ENCODE measurements around the gene CCDC12.

Gene CCDC12

GRCh38 chr3:46955157-46955556, 21.4 kb downstream of the CCDC12 start:
- no peak overlapping the region for H3K4me3 ChIP-seq (ENCODE audit: low read length)
- DNase-seq (ENCODE audit: low read depth): no peak
- no peak for TF ChIP-seq CTCF (IDR thresholded peaks at IDR 0.05; ENCODE audit: insufficient read depth, low read depth, low read length, missing control alignments)

DNA sequence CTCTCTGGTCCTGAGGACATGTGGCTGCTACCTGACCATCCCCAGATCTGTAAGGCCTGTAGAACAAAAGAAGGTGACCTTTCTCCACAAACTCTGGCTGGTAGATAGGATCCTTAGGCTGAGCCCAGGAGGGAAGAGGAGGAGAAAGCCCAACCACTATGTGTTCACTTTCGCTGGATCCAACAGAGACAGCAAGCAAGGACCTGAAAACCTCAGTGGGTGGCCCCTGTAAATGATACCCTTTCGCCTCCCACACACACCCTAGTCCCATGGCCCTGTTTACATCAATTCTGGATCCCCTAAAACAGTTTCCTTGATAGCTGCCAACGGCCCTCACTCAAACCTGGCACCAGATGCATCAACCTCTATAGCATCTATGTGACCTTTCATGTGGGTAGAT, 22.4 kb downstream of the CCDC12 start:
- TF ChIP-seq CTCF (IDR thresholded peaks at IDR 0.05; ENCODE audit: insufficient read depth, low read depth, low read length, missing control alignments): no peak
- no peak for DNase-seq (ENCODE audit: low read depth)
- no peak overlapping the region for H3K4me3 ChIP-seq (ENCODE audit: low read length)

- no peak for TF ChIP-seq CTCF (IDR thresholded peaks at IDR 0.05; ENCODE audit: insufficient read depth, low read depth, low read length, missing control alignments)
- no peak for DNase-seq (ENCODE audit: low read depth)
- H3K4me3 ChIP-seq (ENCODE audit: low read length): no peak overlapping the region
Measured at GRCh38 chr3:46953234-46954010, 23.1 kb downstream of the CCDC12 start.

- H3K4me3 ChIP-seq (ENCODE audit: low read length): no peak overlapping the region
- TF ChIP-seq CTCF (IDR thresholded peaks at IDR 0.05; ENCODE audit: insufficient read depth, low read depth, low read length, missing control alignments): no peak
- DNase-seq (ENCODE audit: low read depth): no peak
Measured at GRCh38 chr3:46952813-46953212, 23.7 kb downstream of the CCDC12 start.

- no peak for TF ChIP-seq CTCF (IDR thresholded peaks at IDR 0.05; ENCODE audit: insufficient read depth, low read depth, low read length, missing control alignments)
- no peak for DNase-seq (ENCODE audit: low read depth)
- H3K4me3 ChIP-seq (ENCODE audit: low read length): no peak overlapping the region
Measured at GRCh38 chr3:46950650-46951241, 25.8 kb downstream of the CCDC12 start.

DNA sequence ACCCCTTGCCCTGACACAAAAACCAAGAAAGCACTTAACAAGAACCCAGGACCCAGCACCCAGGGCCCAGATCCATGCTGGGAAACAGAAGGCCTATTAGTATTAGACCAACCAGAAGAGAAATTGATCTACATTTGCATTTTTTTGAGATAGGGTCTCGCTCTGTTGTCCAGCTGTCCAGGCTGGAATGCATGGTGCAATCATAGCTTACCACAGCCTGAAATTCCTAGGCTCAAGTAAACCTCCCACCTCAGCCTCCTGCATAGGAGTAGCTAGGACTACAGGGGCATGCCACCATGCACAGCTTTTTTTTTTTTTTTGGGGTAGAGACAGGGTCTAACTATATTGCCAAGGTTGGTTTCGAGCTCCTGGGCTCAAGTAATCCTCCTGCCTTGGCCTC, 26.4 kb downstream of the CCDC12 start:
- H3K4me3 ChIP-seq (ENCODE audit: low read length): no peak overlapping the region
- TF ChIP-seq CTCF (IDR thresholded peaks at IDR 0.05; ENCODE audit: insufficient read depth, low read depth, low read length, missing control alignments): no peak
- DNase-seq (ENCODE audit: low read depth): no peak
